ENCODE data around the gene OGA. TPM values are rescaled to one million over a fixed set of nuclear protein-coding genes. Genes with fewer than 3 reads are reported as not detected.

The OGA gene
- total and polyA plus RNA-seq, 2 of the 8 experiments (the other 6 are each of a cell fraction or from before 2014, with no cell fraction given), result 31.2 to 107 TPM

- TF ChIP-seq EP300 (IDR thresholded peaks at IDR 0.05; ENCODE audit: borderline replicate concordance in 1 of 2, low read depth in 2 of 2, low read length in 2 of 2) (peak in 1 of 2 experiments; percentile 100; a peak in 2 of 3 replicates), TAF7 (optimal IDR thresholded peaks at IDR 0.05; ENCODE audit: borderline replicate concordance, low read depth, low read length) (peak; percentile 100), JUN (IDR thresholded peaks at IDR 0.05; ENCODE audit: low read depth, low read length) (peak; percentile 84), KDM4A (IDR thresholded peaks at IDR 0.05; ENCODE audit: low read depth, low read length, severe bottlenecking) (peak; percentile 14), GTF2F1 (IDR thresholded peaks at IDR 0.05; ENCODE audit: borderline replicate concordance, low read depth, low read length) (no peak), USF2 (IDR thresholded peaks at IDR 0.05; ENCODE audit: low read length) (no peak), NANOG (IDR thresholded peaks at IDR 0.05; ENCODE audit: insufficient read depth, low read depth, low read length, poor library complexity, severe bottlenecking) (peak; percentile 36), KDM1A (IDR thresholded peaks at IDR 0.05; ENCODE audit: borderline replicate concordance, low read length) (no peak), CHD2 (IDR thresholded peaks at IDR 0.05; ENCODE audit: low read length) (peak; percentile 63), SP4 (IDR thresholded peaks at IDR 0.05; ENCODE audit: low read length) (no peak; the same call in none of the 2 replicates)
Observed at GRCh38 chr10:101818119-101818871, at the start of gene OGA (continued).

All from H1 (cell line).